Islet precursor cell (in vitro differentiated cells): ENCODE results near the gene MLPH.

Experiments
- DNase-seq: peaks from one replicate; pipeline ENCODE4 v3.0.0-alpha.2; 2018

MLPH gene

GRCh38 chr2:237549216-237549615 lies 62.2 kb downstream of the MLPH start:
- no peak for DNase-seq

- DNase-seq, result no peak
Measured at GRCh38 chr2:237549643-237550415, 62.8 kb downstream of the MLPH start.

- DNase-seq, result no peak
Measured at GRCh38 chr2:237551071-237551574, 64.1 kb downstream of the MLPH start.

- no peak for DNase-seq
Measured at GRCh38 chr2:237552908-237553307, 65.9 kb downstream of the MLPH start.

GRCh38 chr2:237553948-237554347 lies 66.9 kb downstream of the MLPH start:
- no peak for DNase-seq

- no peak for DNase-seq
Measured at GRCh38 chr2:237555560-237555959, 68.5 kb downstream of the MLPH start.

- no peak for DNase-seq
Measured at GRCh38 chr2:237556773-237557632, 70.0 kb downstream of the MLPH start.

- DNase-seq, result no peak
Measured at GRCh38 chr2:237557633-237558015, 70.6 kb downstream of the MLPH start.

- DNase-seq, result no peak
Measured at GRCh38 chr2:237558961-237559641, 72.0 kb downstream of the MLPH start.

GRCh38 chr2:237561221-237561620 lies 74.2 kb downstream of the MLPH start:
- DNase-seq, result no peak

GRCh38 chr2:237563816-237564215 lies 76.8 kb downstream of the MLPH start:
- DNase-seq, result peak; percentile 83

GRCh38 chr2:237564526-237565131 lies 77.6 kb downstream of the MLPH start:
- DNase-seq, result no peak

GRCh38 chr2:237565974-237566373 lies 78.9 kb downstream of the MLPH start:
- no peak for DNase-seq

GRCh38 chr2:237566401-237567235 lies 79.6 kb downstream of the MLPH start, which contains the start of gene PRLH:
Gene PRLH, plus strand, starts transcription at chr2:237566574. Its CDS starts 0 bp downstream, at chr2:237566574.
- no peak for DNase-seq

- DNase-seq, result no peak
Measured at GRCh38 chr2:237567276-237568029, 80.4 kb downstream of the MLPH start.

- DNase-seq, result no peak
Measured at GRCh38 chr2:237568121-237568660, 81.1 kb downstream of the MLPH start.

- no peak for DNase-seq
Measured at GRCh38 chr2:237569041-237569440, 82.0 kb downstream of the MLPH start.

GRCh38 chr2:237569896-237570295 lies 82.8 kb downstream of the MLPH start:
- no peak for DNase-seq

- DNase-seq, result no peak
Measured at GRCh38 chr2:237570776-237571335, 83.8 kb downstream of the MLPH start.

- DNase-seq, result no peak
Measured at GRCh38 chr2:237571551-237571950, 84.5 kb downstream of the MLPH start.
